NCI-H82 (cell line): ENCODE data around the gene JAG2.

Experiments
- DNase-seq: peaks from one replicate; lab custom pipeline; 2025; lab: John Stamatoyannopoulos, UW

Gene JAG2

DNA sequence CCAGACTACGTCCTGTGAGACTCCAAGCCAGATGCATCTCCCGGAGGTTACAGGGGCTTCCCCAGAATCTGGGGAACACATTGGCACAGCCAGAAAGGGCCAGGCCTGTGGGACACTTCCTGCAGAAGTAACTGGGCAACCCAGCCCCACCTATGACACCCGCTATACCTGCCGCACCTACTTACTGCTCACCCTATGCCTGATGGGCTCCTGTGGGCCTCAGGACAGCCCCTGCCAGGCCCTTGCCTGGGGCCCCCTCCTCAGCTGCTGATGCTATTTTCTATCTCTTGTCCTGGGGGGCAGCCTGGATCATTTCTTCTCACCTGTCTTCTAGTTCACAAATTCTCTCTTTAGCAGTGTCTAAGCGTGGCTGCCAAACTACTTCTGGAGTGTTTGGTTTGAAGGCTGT, 28.7 kb downstream of the JAG2 start:
- DNase-seq: no peak

DNA sequence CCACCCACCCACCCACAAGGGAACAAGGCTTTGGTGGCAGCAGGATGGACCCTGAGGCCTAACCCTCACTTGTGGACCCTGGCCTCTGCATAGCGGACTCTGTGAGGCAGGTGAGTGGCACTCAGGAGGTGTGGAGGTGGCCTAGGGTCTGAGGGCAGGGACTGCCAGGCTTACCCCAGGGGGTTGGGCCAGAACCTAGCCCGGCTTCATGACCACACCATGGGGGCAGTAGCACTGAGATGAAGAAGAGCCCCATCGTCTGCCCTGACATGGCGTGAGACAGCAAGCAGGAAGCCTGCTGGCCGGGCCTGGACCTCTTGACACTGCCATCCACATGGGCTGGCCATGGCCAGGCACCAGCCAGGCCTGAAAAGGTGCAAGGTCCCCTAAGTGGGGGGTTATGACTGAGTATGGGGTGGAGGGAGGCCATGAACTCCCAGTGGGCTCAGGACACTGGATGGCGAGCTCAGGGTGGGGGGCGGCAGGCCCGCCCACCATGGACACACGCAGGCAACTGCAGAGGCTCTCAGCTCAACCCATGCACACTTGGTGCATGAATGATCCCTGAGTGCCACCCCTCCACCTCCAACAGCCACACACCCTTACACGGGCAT, 29.3 kb downstream of the JAG2 start:
- DNase-seq: no peak

DNA sequence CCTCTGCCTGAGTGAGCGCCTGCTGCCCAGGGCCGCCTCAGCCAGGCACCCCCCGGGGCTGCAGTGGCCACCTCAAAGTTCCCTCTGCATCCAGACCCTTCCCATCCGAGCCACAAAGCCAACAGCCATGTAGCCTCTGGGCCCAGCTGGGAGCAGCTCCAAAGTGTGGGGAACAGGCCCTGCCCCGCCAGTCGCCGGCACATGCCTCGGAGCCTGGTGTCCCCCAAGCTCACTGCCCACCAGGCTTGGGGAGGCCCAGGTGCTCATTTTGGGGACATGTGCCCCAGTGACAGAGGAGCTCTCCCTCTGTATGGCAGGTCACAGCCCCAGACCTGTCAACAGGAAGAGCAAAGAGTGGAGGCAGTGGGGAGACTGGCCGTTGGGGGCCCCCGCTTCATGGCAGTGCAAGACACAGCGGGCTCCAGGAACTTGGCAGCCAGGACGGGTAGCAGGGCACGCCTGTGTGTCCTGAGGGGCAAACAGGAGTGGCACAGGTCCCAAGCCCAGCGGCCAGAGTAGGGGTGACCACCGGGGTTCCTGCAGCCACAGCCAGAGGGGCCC, 29.9 kb downstream of the JAG2 start:
- DNase-seq: no peak

DNA sequence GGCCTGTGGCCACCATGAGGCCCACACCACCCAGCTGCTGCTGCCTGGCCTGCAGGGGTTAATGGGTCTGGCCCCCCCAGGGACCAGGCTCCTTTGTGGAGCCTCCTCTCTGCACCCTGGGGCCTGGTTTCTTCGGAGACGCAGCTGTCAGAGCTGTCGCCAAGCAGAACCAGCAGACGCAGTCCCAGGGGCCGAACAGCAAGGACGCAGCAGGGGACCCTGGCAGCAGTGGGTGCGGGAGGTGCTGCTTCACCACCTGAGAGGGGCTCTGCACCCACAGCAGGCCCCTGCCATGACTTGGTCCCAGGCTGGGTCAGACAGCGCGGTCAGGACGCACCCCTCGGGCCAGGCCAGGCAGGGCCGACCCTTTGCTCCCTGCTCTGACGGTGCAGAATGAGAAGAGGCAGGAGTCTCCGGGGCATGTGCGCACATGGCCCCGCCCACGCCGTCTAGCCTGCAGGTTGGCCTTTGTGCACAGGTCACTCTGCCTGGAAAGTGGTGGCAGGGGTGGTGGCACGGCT, 30.5 kb downstream of the JAG2 start:
- no peak for DNase-seq

DNA sequence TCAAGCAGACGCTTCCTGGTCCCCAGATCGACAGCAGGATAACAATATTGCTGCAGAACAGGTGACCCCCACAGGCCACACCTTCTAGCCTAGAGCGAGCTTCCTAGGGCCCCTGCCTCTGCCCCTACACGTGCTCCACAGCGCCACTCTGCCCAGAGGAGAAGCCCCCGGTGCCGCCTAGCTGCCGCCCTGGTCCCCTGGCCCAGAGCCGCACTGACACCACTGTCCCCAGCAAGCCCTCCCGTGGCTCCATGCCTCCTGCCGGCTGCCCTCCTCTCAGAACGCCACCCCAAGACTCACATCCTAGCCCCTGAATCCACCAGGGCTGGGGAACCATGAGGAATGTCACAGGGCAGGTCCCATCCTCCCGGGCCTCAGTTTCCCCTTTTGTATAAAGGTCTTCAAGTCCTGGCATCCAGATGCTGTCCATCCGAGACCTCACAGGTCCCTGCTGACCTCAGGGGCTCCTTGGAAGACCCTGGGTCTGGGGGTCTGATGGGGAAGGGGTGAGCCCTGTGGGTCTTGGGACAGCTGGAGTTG, 31.0 kb downstream of the JAG2 start:
- peak; percentile 2 for DNase-seq

DNA sequence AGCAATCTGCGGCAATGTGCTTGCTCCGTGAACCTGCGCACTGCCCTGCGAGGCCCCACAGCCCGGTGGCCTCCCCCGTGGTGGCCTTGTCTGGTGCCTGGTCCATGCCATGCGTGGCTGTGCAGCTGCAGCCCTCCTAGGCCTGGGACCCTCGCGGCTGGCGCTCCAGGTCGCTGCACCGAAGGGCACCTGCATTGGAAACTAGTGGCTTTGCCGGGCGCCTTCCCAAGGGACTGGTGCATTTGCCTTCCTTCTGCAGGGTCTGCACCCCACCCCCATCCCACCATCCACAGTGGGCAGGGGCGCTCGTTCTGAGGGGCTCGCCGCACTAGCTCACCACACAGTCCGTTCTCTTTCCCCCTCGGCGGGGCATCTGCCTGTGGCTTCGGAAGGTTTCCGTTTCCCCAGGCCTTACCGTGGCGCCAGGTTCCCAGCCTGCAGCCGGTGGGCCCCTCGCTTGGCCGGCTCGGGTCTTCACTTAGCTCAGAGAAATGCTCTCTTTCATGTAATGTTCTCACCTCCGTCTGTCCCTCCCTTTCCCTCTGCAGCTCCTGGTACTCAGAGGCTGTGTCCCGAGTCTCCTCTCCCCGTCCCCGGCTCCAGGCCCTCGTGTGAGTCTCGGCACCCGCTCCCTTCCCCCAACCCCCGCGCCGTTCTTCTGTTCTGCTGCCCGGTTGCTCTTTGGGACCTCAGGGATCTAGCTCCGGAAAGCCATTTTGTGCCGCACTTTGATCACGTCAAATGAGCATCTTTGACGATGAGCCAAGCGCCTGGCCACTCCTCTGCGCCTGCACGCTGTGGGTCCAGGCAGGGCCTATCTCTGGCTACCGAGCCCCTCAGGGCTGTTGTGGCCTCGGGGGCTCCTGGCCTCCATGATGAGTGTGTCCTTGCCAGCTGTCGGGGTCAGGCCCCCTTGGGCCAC, 31.9 kb downstream of the JAG2 start:
- no peak for DNase-seq

DNA sequence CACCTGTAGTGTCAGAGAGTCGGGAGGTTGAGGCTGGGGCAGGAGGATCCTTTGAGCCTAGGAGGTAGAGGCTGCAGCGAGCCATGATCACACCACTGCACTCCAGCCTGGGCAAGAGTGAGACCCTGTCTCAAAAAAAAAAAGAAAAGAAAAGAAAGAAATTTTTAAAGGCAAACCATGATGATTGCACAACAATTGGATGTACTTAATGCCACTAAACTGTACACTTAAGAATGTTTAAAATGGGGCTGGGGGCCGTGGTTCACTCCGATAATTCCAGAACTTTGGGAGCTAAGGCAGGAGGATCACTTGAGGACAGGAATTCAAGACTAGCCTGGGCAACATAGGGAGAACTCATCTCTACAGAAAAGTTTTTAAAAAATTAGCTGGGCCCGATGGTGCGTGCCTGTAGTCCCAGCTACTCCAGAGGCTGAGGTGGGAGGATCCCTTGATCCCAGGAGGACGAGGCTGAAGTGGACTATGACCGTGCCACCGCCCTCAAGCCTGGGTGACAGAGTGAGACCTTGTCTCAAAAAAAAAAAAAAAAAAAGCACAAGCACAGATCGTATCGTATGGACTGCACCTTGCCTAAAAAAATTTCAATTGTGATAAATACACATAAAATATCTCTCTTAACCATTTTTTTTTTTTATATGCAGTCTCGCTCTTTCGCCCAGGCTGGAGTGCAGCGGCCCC, 32.7 kb downstream of the JAG2 start:
- no peak for DNase-seq

DNA sequence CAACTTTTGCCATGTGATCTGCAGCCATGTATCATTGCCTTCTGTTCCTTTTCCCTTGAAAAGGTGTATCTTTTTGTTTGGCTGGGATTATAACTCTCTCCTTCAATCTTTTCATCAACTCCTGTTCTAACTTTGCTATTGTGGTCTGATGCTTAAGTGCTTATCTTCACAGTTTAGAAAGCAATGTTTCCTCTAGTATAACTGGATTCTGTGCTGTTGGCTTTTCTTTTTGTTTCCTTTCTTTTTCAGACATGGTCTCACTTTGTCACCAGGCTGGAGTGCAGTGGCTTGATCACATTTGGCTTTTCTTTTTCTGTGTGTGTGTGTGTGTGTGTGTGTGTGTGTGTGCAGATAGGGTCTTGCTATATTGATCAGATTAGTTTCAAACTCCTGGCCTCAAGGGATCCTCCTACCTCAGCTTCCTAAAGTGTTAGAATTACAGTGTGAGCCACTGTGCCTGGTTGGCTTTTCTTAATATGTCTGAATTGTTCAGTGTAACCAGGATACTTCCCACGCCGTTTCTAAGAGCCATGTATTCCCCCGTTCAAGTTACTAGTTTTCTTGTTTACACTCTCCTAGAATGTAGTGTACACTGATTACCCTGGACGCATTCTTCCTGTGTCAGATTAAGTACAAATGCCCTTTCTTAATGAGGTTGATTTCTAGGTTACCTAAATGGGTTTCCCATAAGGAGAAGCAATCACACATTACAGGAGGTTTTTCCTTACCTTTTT, 35.5 kb downstream of the JAG2 start:
- DNase-seq: no peak

DNA sequence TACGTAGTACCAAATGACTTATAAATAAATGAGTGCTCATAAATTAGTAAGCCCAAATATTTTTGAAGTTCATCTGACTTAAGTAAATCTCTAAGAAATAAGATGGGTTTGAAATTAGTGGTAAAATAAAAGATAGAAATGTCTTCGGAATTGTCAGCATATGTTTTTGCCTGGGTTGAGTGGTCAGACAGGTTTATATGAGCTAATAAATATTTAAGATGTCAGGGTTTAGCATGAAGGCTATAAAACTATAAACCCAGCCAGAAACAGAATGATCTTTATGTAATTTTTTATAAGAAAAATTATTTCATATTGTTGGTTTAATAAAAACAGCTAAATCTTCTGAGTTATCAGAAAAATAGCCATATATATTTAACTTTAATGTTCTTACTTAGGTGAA, 37.3 kb downstream of the JAG2 start:
- DNase-seq: no peak

DNA sequence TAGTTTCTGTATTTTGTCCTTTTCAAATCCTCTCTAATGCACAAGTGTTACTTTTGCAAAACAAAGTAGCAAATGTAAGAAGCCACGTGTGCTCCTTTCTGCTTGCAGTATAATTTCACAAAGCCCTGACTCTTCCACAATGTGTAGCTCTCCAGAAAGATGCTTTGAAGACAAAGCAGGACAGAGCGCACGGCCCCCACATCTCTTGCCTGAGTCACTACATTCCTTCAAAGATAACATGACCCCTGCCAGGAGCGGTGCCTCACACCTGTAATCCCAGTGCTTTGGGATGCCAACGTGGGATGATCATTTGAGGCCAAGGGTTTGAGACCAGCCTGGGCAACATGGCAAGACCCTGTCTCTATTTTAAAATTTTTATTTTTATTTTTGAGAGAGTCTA, 40.5 kb downstream of the JAG2 start:
- DNase-seq: no peak

DNA sequence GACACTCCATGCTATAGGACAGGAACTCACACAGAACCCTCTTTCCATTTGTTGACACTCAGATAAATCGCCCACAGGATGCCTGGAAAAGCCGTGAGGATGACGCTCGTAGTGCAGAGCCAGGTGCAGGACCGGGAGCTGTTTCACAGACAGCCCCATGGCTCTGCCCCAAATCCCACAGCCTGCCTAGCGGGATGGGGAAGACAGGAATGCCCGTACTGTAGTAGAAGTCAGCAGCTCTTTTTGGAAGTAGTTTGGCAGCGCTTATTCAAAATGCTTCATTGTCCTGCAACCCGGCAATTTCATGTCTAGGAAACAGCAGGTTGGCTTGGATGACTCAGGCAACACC, 41.6 kb downstream of the JAG2 start:
- no peak for DNase-seq

DNA sequence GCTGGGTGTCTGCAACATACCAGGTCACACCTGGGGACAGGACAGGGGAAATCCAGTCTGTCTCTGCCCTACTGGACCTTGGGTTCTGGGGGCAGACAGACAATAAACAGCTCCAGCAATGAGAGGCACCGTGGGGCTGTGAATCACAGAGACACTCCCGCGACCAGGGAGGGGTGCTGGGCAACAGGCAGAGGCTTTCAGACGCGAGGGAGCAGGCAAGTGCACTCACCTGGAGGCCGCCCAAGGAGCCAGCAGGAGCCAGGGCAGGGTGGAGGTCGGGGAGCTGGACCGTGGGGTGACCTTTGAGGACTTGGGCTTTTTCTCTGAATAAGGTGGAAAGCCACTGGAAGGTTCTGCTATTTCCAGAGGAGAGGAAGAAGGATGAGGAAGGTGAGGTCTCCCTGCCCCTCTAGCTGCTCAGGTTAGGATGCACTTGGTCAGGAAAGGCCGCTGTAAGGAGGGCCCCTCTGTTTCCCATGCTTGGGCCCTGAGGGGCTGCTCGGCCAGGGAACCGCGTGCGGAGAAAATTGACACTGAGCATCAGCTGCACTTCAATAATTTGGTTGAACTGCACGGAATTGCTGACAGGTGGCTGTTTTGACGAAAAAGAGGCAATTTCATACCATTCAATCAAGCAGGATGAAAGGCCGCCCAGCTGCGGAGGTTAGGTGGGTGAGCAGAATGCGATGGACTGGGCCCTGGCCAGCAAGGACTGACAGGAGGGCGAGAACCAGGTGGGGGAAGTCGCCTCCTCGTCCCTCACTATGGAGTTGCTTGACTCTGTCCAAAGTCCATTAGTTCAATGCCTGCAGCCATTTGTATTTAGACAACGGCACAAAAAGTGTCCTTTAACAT, 42.2 kb downstream of the JAG2 start:
- DNase-seq: no peak

DNA sequence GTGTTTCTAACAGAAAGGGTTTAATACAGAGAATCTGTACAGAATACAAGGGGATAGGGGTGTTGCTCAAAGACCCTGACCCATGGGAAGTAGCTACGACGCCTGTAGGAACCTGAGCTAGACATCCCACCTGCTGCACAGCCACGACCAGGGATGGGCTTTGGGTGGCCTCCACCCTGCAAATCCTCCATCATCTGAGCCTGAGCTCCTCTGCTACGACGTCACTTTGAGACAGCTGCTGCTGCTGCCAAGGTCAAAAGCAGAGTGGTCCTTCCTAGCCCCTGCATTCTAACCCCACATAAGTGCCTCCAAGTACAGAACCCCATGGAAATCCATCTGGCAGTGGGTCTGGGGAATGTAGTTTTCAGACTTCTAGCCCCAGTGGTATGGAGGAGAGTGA, 43.8 kb downstream of the JAG2 start:
- no peak for DNase-seq

DNA sequence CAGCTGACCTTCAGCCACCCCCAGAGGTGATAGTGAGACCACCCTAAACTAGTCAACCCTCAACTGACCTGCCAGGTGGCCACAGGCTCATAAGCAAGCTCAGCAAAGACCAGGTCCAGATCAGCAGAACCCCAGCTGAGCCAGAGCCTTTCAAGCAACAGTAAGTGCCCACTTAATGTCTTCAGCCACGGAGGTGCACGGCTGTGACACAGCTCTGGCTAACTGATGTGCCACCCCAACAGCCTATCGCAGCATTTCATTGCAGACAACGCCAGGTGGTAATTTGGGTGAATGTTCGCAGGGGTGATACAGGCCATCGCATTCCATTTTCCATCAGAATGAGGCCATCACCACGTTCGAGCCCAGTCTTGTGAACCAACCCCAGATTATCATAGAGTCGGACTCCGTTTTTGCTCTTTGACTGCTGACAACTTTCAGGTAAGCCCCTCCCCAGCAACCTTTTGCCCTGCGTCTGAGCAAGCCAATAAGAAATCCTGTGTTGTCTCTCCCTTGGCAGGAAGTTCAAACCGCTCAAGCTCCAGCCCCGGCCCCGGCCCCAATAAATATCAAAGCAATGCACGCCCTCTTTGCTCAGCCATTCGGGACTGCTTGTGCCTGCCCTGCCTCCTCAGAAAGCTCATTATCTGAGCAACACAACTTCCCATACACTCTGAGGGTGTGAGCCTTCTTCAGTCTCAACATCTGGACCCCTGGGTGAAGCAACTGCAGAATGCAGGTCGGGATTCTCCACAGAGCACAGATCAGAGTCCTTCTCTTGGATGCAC, 44.4 kb downstream of the JAG2 start:
- no peak for DNase-seq

DNA sequence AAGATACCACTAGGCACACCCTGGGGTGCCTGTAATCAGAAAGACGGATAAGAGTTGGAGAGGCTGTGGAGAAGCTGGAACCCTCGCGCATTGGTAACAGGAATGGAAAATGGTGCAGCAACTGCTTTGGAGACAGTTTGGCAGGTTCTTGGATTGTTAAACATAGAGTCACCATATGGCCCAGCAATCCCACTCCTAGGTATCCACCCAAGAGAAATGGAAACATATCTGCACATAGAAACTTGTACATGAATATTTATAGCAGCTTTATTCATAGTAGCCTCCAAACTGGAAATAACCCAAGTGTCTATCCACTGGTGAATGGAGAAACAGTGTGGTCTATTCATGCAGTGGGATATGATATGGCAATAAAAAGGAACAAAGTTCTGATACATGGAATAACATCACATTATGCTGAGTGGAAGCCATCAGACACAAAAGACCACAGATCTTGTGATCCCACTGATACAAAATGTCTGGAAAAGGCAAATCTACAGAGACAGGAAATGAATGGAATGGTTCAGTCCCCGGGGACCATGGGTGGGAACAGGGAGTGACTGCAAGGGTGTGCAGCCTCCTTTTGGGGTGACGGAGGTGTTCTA, 45.4 kb downstream of the JAG2 start:
- no peak for DNase-seq

DNA sequence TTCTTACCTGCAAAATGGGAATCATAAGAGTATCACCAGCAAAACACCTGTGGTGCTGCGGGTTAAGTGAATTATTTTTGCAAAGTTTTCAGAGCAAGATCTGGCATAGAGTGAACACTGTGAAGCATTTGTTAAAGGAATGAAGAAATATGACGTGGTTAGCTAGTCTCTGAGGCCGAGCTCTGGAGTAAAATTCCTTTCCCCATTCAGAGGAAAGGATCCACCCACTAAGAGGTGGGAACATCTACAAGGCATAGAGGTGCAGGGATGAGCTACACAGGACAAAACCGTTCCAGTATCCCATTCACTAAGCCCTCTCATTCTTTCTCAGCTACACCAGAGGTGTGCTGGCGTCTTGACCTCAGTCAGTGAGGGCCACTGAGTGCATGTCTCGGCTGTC, 48.5 kb downstream of the JAG2 start:
- DNase-seq: no peak

DNA sequence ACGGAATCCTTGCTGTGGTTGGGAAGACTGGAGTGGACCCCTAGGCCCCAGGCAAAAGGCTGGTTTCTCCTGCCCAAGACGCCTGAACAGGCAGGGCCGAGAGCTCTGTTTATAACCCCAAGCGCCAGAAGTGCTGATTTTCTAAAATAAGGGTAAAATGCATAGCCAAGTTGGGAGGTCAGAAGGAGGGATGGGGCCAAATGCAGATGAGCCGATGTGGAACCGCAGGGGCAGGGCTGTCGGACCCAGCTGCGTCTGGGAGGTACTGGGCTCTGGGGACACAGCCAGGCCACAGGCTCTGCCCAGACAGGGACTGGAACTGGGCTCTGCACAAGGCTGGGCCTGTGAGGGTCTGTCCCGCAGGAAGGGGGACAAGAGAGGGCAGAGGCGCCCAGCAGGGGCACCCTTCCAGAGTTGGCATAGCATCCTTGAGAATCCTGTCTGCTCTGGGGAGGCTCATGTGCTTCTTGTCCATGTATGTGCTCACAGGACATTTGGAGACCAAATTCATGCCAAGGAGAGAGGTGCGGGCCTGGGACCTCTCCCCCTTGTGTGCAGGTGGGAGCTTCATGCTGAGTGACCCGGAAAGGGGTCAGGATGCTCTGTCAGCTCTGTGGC, 49.1 kb downstream of the JAG2 start:
- DNase-seq: no peak

DNA sequence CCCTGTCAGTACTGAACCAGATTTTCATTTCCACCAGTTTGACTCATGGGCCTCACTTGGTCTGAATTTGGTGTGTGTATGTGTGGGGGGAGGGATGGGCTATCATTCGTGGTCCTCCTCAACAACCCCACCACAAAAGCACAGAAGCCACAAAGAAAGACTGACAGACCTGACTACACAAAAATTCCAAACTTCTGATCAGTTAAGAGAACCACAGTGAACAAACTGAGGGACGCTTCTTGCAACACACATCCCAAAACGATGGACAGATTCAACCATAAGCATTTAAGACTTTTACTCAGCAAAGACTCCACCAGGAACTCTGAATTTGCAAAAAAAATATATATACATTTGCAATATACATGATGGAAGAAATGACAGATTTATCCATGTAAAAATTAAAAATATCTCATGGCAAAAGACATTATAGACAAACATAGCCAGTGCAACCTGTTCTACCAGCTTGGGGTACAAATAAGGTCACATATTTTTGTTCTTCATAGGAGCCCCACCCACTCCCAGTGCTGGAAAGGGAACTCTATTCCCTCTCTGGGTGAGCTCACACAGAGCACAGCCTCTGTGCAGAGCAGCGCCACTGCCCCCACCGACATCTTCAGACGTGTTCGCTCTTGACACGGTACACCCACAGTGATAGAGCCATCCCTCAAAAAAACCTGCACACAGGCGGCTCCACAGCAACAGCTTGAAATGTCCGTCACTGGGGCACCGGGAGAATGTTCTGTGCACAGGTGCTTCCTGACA, 49.7 kb downstream of the JAG2 start:
- no peak for DNase-seq
